Measurements from ENCODE around the gene VMP1.

VMP1 gene

DNA sequence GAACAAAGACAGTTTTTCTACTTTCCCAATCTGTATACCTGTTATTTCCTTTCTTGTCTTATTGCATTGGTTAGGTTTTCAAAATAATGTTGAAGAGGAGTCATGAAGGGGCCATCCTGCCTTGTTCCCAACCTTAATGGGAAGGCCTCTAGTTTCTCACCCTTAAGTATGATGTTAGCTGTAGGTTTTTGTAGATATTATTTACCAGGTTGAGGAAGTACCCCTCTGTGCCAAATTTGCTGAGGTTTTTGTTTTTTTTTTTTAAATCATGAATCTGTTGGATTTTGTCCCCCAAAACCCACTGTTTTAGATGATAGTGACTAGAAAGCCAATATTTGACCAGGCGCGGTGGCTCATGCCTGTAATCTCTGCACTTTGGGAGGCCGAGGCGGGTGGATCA, 36.4 kb downstream of the VMP1 start:
- H3K4me1 ChIP-seq (ENCODE audit: control insufficient read depth in 1 of 2, insufficient read depth in 1 of 2, low read depth in 1 of 2, low read length in 1 of 2): no peaks in the 10 kb centered on the region
- no peak overlapping the region for H3K4me3 ChIP-seq (ENCODE audit: low read depth in 1 of 2, low read length in 1 of 2)
- no peaks in the 10 kb centered on the region for H3K9me3 ChIP-seq
- peak overlapping the region; percentile 37 for H3K27ac ChIP-seq
- TF ChIP-seq, protein P1, sequence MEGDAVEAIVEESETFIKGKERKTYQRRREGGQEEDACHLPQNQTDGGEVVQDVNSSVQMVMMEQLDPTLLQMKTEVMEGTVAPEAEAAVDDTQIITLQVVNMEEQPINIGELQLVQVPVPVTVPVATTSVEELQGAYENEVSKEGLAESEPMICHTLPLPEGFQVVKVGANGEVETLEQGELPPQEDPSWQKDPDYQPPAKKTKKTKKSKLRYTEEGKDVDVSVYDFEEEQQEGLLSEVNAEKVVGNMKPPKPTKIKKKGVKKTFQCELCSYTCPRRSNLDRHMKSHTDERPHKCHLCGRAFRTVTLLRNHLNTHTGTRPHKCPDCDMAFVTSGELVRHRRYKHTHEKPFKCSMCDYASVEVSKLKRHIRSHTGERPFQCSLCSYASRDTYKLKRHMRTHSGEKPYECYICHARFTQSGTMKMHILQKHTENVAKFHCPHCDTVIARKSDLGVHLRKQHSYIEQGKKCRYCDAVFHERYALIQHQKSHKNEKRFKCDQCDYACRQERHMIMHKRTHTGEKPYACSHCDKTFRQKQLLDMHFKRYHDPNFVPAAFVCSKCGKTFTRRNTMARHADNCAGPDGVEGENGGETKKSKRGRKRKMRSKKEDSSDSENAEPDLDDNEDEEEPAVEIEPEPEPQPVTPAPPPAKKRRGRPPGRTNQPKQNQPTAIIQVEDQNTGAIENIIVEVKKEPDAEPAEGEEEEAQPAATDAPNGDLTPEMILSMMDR (IDR thresholded peaks at IDR 0.05): no peak
- H3K27me3 ChIP-seq: no peaks in the 10 kb centered on the region
- peaks cover 85% of the 10 kb centered on the region for H3K36me3 ChIP-seq

DNA sequence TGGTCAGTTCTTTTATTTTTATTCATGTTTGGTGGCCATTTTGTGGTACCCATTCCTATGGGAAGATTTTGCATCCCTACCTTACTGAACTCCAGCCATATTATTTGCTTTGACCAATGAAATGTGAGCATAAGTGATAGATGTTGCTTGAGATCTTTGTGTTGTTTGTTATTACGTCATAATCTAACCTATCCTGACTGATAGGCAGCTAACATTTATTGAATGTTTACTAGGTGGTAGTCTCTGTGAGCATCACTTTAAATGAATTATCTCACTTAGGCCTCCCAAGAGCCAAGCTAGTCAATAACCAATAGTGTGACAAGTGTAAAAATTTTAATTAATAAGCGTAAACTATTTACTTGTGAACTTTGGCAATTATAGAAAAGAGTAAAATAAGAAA, 37.6 kb downstream of the VMP1 start:
- no peaks in the 10 kb centered on the region for H3K27me3 ChIP-seq
- no peaks in the 10 kb centered on the region for H3K9me3 ChIP-seq
- peaks cover 85% of the 10 kb centered on the region for H3K36me3 ChIP-seq
- H3K4me3 ChIP-seq (ENCODE audit: low read depth in 1 of 2, low read length in 1 of 2): no peak overlapping the region
- TF ChIP-seq, protein P1 (IDR thresholded peaks at IDR 0.05): no peak
- H3K27ac ChIP-seq: peak overlapping the region; percentile 2
- H3K4me1 ChIP-seq (ENCODE audit: control insufficient read depth in 1 of 2, insufficient read depth in 1 of 2, low read depth in 1 of 2, low read length in 1 of 2): no peaks in the 10 kb centered on the region

DNA sequence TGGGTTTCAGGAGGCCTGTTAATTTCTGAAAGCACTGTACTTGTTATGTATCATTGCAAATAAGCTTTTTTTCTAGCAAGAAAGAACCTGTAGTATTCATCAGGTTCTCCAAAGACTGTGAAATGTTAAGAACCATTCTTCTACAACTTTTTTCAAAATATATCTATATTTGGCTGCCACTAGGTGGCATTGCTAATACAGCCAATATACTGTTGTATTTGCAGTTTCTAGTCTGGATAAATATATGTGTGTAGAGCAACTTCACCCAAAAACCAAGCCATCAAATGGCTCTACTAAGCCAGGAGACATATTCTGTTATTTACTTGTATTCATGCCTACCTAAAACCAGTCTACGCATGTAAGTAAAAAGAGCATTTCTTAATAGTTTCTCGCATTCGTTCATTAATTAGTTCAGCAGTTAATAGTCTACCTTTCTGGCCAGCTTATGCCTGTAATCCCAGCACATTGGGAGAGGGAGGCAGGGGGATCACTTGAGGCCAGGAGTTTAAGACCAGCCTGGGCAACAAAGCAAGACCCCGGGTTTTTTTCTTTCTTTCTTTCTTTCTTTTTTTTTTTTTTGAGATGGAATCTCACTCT, 39.5 kb downstream of the VMP1 start:
- Histone ChIP-seq H3K4me3 (ENCODE audit: low read depth in 1 of 2, low read length in 1 of 2) (no peak overlapping the region), H3K36me3 (peaks cover 80% of the 10 kb centered on the region), H3K27me3 (no peaks in the 10 kb centered on the region), H3K9me3 (no peaks in the 10 kb centered on the region), H3K27ac (peak overlapping the region; percentile 32), H3K4me1 (ENCODE audit: control insufficient read depth in 1 of 2, insufficient read depth in 1 of 2, low read depth in 1 of 2, low read length in 1 of 2) (no peaks in the 10 kb centered on the region)
- TF ChIP-seq, protein P1 (IDR thresholded peaks at IDR 0.05): no peak

DNA sequence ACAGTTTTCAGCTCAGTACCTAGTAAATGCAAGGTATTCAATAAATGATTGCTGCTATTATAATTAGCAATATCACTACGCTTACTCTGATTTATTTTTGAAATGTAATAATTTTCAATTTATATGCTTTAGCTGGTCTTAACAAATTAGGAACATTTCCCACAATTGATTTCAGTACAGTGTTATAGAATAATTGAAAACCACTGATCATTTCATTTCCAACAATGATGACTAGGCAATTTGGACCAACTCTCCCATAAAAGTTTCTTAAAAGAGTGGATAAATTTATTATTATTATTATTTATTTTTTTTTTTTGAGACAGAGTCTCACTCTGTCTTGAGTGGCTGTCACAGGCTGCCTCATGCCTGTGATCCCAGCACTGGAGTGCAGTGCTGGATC, 41.1 kb downstream of the VMP1 start:
- TF ChIP-seq, protein P1 (IDR thresholded peaks at IDR 0.05): no peak
- Histone ChIP-seq H3K9me3 (no peaks in the 10 kb centered on the region), H3K4me3 (ENCODE audit: low read depth in 1 of 2, low read length in 1 of 2) (no peak overlapping the region), H3K27ac (peak overlapping the region; percentile 22), H3K36me3 (peaks cover 84% of the 10 kb centered on the region), H3K27me3 (no peaks in the 10 kb centered on the region), H3K4me1 (ENCODE audit: control insufficient read depth in 1 of 2, insufficient read depth in 1 of 2, low read depth in 1 of 2, low read length in 1 of 2) (peaks cover 0 to 4% of the 10 kb centered on the region in 2 experiments)

DNA sequence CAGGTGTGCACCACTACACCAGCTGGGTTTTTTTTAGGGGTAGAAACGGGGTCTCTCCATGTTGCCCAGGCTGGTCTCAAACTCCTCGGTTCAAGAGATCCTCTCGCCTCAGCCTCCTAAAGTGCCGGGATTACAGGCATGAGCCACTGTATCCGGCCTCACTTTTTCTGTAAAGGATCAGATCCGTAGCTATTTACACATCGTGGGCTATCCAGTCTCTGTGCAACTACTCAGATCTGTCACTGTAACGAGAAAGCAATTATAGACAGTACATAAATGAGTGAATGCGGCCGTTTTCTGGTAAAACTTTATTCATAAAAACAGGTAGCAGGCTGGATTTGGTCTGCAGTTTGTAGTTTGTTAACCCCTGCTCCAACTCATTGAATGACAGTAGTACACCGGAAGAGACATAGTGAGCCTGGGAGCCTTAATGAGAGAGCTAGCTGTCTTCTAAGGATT, 44.5 kb downstream of the VMP1 start:
- TF ChIP-seq, protein P1 (IDR thresholded peaks at IDR 0.05): no peak
- Histone ChIP-seq H3K27ac (peak overlapping the region; percentile 30), H3K27me3 (no peaks in the 10 kb centered on the region), H3K9me3 (no peaks in the 10 kb centered on the region), H3K4me1 (ENCODE audit: control insufficient read depth in 1 of 2, insufficient read depth in 1 of 2, low read depth in 1 of 2, low read length in 1 of 2) (peaks cover 0 to 12% of the 10 kb centered on the region in 2 experiments), H3K4me3 (ENCODE audit: low read depth in 1 of 2, low read length in 1 of 2) (no peak overlapping the region), H3K36me3 (peaks cover 90% of the 10 kb centered on the region)
